ENCODE measurements around the gene HCFC1R1.
A peak's percentile ranks its signal among the peaks of the same experiment; 100 is the strongest.

The HCFC1R1 gene

GRCh38 chr16:3047387-3047720, 23.6 kb upstream of the HCFC1R1 start:
- no peak overlapping the region for H3K4me3 ChIP-seq (ENCODE audit: low read depth, low read length)
- in situ Hi-C loops (cut with HindIII; ENCODE audit: low sequenced_read_pairs) = no loop called here
- TF ChIP-seq, protein P1, sequence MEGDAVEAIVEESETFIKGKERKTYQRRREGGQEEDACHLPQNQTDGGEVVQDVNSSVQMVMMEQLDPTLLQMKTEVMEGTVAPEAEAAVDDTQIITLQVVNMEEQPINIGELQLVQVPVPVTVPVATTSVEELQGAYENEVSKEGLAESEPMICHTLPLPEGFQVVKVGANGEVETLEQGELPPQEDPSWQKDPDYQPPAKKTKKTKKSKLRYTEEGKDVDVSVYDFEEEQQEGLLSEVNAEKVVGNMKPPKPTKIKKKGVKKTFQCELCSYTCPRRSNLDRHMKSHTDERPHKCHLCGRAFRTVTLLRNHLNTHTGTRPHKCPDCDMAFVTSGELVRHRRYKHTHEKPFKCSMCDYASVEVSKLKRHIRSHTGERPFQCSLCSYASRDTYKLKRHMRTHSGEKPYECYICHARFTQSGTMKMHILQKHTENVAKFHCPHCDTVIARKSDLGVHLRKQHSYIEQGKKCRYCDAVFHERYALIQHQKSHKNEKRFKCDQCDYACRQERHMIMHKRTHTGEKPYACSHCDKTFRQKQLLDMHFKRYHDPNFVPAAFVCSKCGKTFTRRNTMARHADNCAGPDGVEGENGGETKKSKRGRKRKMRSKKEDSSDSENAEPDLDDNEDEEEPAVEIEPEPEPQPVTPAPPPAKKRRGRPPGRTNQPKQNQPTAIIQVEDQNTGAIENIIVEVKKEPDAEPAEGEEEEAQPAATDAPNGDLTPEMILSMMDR (IDR thresholded peaks at IDR 0.05; ENCODE audit: low read depth, low read length) = no peak
- no peak for DNase-seq (ENCODE audit: low read depth, low spot score)

GRCh38 chr16:3046641-3047386, 23.1 kb upstream of the HCFC1R1 start:
- in situ Hi-C loops (cut with HindIII; ENCODE audit: low sequenced_read_pairs) = no loop called here
- no peak for DNase-seq (ENCODE audit: low read depth, low spot score)
- no peak overlapping the region for H3K4me3 ChIP-seq (ENCODE audit: low read depth, low read length)
- TF ChIP-seq, protein P1 (IDR thresholded peaks at IDR 0.05; ENCODE audit: low read depth, low read length) = no peak

- in situ Hi-C loops (cut with HindIII; ENCODE audit: low sequenced_read_pairs) = no loop called here
- TF ChIP-seq, protein P1 (IDR thresholded peaks at IDR 0.05; ENCODE audit: low read depth, low read length) = no peak
- DNase-seq (ENCODE audit: low read depth, low spot score) = no peak
- peak within 1 kb of the TSS; percentile 31 for H3K4me3 ChIP-seq (ENCODE audit: low read depth, low read length)
Measured at GRCh38 chr16:3045758-3046640, 22.3 kb upstream of the HCFC1R1 start, which contains the start of gene MMP25. Gene MMP25 (plus strand): TSS chr16:3046561. CDS start chr16:3046918, 357 bp downstream.

DNA sequence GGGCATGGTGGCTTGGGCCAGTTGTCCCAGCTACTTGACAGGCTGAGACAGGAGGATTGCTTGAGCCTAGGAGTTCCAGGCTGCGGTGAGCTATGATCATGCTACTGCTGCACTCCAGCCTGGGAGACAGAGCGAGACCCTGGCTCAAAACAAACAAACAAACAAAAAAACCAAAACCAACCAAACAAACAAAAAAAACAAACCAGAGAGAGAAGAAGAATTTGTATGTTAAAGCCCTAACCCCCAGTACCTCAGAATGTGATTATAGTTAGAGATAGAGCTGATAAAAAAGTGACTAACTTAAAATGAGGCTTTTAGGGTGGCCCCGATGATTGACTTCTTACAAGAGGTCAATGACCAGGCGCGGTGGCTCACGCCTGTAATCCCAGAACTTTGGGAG, 21.0 kb upstream of the HCFC1R1 start:
- TF ChIP-seq, protein P1 (IDR thresholded peaks at IDR 0.05; ENCODE audit: low read depth, low read length) = no peak
- DNase-seq (ENCODE audit: low read depth, low spot score) = no peak
- no peak overlapping the region for H3K4me3 ChIP-seq (ENCODE audit: low read depth, low read length)
- in situ Hi-C loops (cut with HindIII; ENCODE audit: low sequenced_read_pairs) = no loop called here

GRCh38 chr16:3042376-3042775, 18.6 kb upstream of the HCFC1R1 start:
- in situ Hi-C loops (cut with HindIII; ENCODE audit: low sequenced_read_pairs) = no loop called here
- no peak overlapping the region for H3K4me3 ChIP-seq (ENCODE audit: low read depth, low read length)
- no peak for DNase-seq (ENCODE audit: low read depth, low spot score)
- TF ChIP-seq, protein P1 (IDR thresholded peaks at IDR 0.05; ENCODE audit: low read depth, low read length) = no peak

DNA sequence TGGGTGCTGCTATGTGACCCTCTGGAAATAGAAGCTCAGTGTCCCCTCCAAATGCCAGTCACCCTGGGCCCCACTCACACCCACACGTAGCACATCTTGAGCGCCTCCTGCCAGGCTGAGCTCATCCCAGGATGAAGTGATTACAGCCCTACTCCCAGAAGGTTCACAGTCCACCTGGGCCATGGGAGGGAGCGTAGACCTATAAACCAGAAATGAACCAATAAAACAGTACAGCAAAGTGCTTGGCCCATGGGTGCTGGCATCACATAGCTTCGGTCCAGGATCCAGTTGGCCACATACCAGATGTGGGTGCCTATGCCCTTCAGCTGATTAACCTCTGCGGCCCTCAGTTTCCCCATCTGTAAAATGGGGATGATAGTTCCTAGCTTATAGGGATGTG, 15.2 kb upstream of the HCFC1R1 start:
- TF ChIP-seq, protein P1 (IDR thresholded peaks at IDR 0.05; ENCODE audit: low read depth, low read length) = no peak
- in situ Hi-C loops (cut with HindIII; ENCODE audit: low sequenced_read_pairs) = no loop called here
- no peak for DNase-seq (ENCODE audit: low read depth, low spot score)
- no peak overlapping the region for H3K4me3 ChIP-seq (ENCODE audit: low read depth, low read length)
